ENCODE data around the gene PRKCI.
"Not testable (repeated sequence)": the region's sequence is repeated elsewhere in the genome, so short reads cannot be mapped to it uniquely, and the experiment has no call there.

Gene PRKCI

GRCh38 chr3:170301405-170301804 is 79.2 kb downstream of the PRKCI start:
- no peak for DNase-seq

- DNase-seq = no peak
Measured at GRCh38 chr3:170302008-170302407, 79.8 kb downstream of the PRKCI start.

- no peak for DNase-seq
Measured at GRCh38 chr3:170306015-170306414, 83.8 kb downstream of the PRKCI start.

GRCh38 chr3:170307671-170308405 is 85.6 kb downstream of the PRKCI start:
- no peak for DNase-seq

GRCh38 chr3:170309046-170309445 is 86.8 kb downstream of the PRKCI start:
- DNase-seq = no peak

- no peak for DNase-seq
Measured at GRCh38 chr3:170317954-170318353, 95.7 kb downstream of the PRKCI start.

GRCh38 chr3:170320461-170321121 is 98.4 kb downstream of the PRKCI start:
- no peak for DNase-seq

GRCh38 chr3:170321321-170322034 is 99.3 kb downstream of the PRKCI start:
- DNase-seq = no peak

- no peak for DNase-seq
Measured at GRCh38 chr3:170322566-170323269, 100.5 kb downstream of the PRKCI start.

GRCh38 chr3:170323331-170323730 is 101.1 kb downstream of the PRKCI start:
- DNase-seq = no peak

GRCh38 chr3:170324962-170325361 is 102.7 kb downstream of the PRKCI start:
- no peak for DNase-seq

- no peak for DNase-seq
Measured at GRCh38 chr3:170327040-170327808, 105.0 kb downstream of the PRKCI start.

- DNase-seq = not testable (repeated sequence)
Measured at GRCh38 chr3:170327868-170328548, 105.8 kb downstream of the PRKCI start.

- DNase-seq = no peak
Measured at GRCh38 chr3:170330366-170330765, 108.1 kb downstream of the PRKCI start.

GRCh38 chr3:170331143-170331542 is 108.9 kb downstream of the PRKCI start:
- DNase-seq = no peak

GRCh38 chr3:170337420-170337819 is 115.2 kb downstream of the PRKCI start:
- DNase-seq = no peak

GRCh38 chr3:170338690-170339340 is 116.6 kb downstream of the PRKCI start:
- DNase-seq = no peak

GRCh38 chr3:170342273-170342672 is 120.0 kb downstream of the PRKCI start:
- DNase-seq = not testable (repeated sequence)

- DNase-seq = not testable (repeated sequence)
Measured at GRCh38 chr3:170343859-170344258, 121.6 kb downstream of the PRKCI start.

- DNase-seq = no peak
Measured at GRCh38 chr3:170344971-170345370, 122.7 kb downstream of the PRKCI start.

Measured in NCI-H1417 treated with DMSO at 0.1 percent for 48 hours (cell line).